ENCODE data around the gene S1PR4. TPM values are rescaled to one million over a fixed set of nuclear protein-coding genes. Genes with fewer than 3 reads are reported as not detected.

Gene S1PR4
- total and polyA plus RNA-seq, 2 donors (not counting 1 experiment from before 2014, with no cell fraction given) = 84.2 to 129 TPM

- intact Hi-C loops (cut with micrococcal nuclease) = loop anchor here (10.0 kb wide), 3 partner anchors 121 to 1941 kb away; partner anchors contain the start of genes ATP5F1D, FEM1A, MIDN and TLE5
- Histone ChIP-seq H3K79me2 (ENCODE audit: control insufficient read depth, insufficient read depth, low read length) (peaks cover 95% of the 10 kb centered on the region), H3K9me3 (ENCODE audit: control extremely low read depth in 1 of 3, control insufficient read depth in 2 of 3, insufficient read depth in 1 of 3, low read length in 2 of 3) (no peaks in the 10 kb centered on the region), H3K9ac (ENCODE audit: low read length) (peak overlapping the region; percentile 88), H3K27ac (ENCODE audit: low read length in 2 of 2) (peak overlapping the region in 1 of 2 donors; percentile 77), H4K20me1 (ENCODE audit: control insufficient read depth, insufficient read depth, low read length, poor library complexity, severe bottlenecking) (peaks cover 98% of the 10 kb centered on the region), H3K36me3 (replicated peaks in 1 of 2; ENCODE audit: control extremely low read depth in 1 of 2, control insufficient read depth in 1 of 2, extremely low read depth in 1 of 2, insufficient read depth in 2 of 2, low read length in 1 of 2) (peaks cover 0 to 37% of the 10 kb centered on the region in 2 experiments), H2AFZ (ENCODE audit: insufficient read depth, low read depth, low read length, poor library complexity, severe bottlenecking) (peak overlapping the region; percentile 77), H3K27me3 (replicated peaks in 1 of 4; ENCODE audit: control extremely low read depth in 1 of 4, control insufficient read depth in 3 of 4, insufficient read depth in 4 of 4, low read length in 3 of 4) (no peaks in the 10 kb centered on the region), H3K4me1 (ENCODE audit: control insufficient read depth in 2 of 2, insufficient read depth in 2 of 2, low read length in 2 of 2) (peaks cover 51 to 78% of the 10 kb centered on the region in 2 donors), H3K4me2 (replicated peaks; ENCODE audit: low read depth, low read length, poor library complexity, severe bottlenecking) (peak overlapping the region; percentile 100), H3K4me3 (ENCODE audit: control extremely low read depth in 1 of 5, extremely low read depth in 1 of 5, insufficient read depth in 1 of 5, low read depth in 2 of 5, low read length in 4 of 5) (peak overlapping the region; percentile 22 to 88 (median 74))
- H3K27me3 Mint-ChIP-seq = no peaks in the 10 kb centered on the region
- ATAC-seq (ENCODE audit: low read depth) = no peak
- peak overlapping the region; percentile 86 for H3K27ac Mint-ChIP-seq
- CTCF ChIA-PET = interaction anchor here (0.6 to 1.9 kb wide), 2 partner anchors 24 to 65 kb away, joined by 4 read pairs; no protein-coding TSS in a partner anchor
- DNase-seq = no peak
- H3K4me1 Mint-ChIP-seq = peaks cover 66% of the 10 kb centered on the region
- POLR2A ChIA-PET = interaction anchor here (0.7 kb wide), 1 partner anchor 77 kb away, joined by 3 read pairs; no protein-coding TSS in a partner anchor
- H3K9me3 Mint-ChIP-seq (ENCODE audit: insufficient read depth) = no peaks in the 10 kb centered on the region
- H3K4me3 Mint-ChIP-seq = peak overlapping the region; percentile 87
- WGBS (ENCODE audit: insufficient coverage) = under 1% methylated on average over 38 of the region's 38 CpGs
- TF ChIP-seq CTCF (IDR thresholded peaks at IDR 0.05) = no peak
- TF ChIP-seq EZH2 (IDR thresholded peaks at IDR 0.05; ENCODE audit: borderline replicate concordance, insufficient read depth, low read depth, low read length, poor library complexity, severe bottlenecking) = no peak
Measured at GRCh38 chr19:3186160-3186688, 7.7 kb downstream of the S1PR4 start.

Measured in B cell (primary cell).